Activated CD8-positive, alpha-beta memory T cell treated with anti-CD3 and anti-CD28 coated beads, Interleukin-2, amount 50 U/mL, for 4 hours (primary cell): ENCODE measurements around the gene ZNF319.
"Not testable (repeated sequence)": the region's sequence is repeated elsewhere in the genome, so short reads cannot be mapped to it uniquely, and the experiment has no call there.

ENCODE experiments used
- DNase-seq: peaks from one replicate; pipeline ENCODE4 v3.0.0-alpha.2; 2020

Gene ZNF319

DNA sequence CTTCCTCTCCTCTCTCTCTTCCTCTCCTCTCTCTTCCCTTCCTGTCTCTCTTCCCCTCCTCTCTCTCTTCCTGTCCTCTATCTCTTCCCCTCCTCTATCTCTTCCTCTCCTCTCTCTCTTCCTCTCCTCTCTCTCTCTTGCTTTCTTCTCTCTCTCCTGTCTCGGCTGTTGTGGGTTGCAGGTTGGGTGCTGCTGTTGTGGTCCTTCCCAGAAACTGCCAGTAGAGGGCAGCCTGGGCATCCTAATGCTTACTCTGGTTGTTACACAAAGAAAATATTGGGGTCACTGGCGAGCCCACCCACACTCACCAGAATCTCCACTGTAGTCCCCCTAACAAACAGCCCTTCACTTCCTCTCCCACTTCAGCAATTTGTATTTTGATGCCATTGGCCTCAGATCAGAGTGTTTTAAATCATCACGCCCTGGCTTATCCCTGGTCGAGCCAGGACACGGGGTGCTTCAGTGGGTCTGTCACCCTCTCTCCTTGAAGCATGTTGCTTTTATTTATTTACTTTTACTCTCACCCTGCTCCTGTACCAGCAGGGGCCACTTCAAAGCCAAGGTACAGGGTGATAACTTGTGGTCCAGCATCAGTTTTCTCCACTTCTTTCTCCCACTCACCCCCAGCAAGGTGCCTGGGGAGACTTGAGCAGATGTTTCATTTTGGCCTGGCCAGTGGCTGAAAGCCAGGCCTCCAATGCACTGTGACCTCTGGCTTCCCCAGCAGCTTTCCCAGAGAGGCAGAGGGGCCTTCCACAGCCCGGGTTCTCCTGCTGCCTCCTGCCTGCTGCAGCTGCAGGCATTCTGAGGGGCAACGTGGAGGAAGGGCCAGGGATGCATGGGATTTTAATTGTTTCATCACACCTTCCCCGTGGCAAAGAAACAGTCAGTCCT is 20.4 kb upstream of the ZNF319 start:
- peak; percentile 71 for DNase-seq

- DNase-seq, result no peak
These were observed 19.5 kb upstream of the ZNF319 start for GRCh38 chr16:58019866-58020538.

- DNase-seq, result no peak
These were observed 18.3 kb upstream of the ZNF319 start for GRCh38 chr16:58018803-58019202.

DNA sequence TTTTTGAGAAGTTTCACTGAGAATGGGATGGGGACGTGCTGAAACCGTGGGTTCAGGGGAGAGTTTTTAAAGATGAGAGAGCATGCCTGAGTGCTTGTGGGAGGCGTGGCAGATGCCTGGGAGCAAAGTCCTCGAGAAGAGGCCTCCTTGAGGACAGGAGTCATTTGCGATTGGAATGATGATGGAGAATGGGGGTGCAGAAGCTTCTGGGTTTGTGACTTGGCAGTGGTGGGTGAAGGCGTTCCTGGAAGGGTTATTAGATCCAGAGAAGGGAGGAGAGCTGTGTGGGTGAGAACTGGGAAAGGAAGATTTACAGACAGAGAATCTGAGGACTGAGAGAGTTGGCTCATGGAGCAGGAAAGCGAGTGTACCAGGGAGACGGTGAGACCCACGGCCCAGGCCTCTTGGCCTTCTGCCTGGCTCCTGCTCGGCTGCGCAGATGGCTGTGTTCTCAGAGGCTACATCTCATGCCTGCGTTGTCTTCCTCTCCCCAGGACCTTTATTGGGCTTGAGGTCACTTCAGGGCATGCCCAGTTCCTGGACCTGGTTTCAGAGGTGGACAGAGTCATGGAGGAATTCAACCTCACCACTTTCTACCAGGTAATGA is 16.5 kb upstream of the ZNF319 start:
- no peak for DNase-seq

DNA sequence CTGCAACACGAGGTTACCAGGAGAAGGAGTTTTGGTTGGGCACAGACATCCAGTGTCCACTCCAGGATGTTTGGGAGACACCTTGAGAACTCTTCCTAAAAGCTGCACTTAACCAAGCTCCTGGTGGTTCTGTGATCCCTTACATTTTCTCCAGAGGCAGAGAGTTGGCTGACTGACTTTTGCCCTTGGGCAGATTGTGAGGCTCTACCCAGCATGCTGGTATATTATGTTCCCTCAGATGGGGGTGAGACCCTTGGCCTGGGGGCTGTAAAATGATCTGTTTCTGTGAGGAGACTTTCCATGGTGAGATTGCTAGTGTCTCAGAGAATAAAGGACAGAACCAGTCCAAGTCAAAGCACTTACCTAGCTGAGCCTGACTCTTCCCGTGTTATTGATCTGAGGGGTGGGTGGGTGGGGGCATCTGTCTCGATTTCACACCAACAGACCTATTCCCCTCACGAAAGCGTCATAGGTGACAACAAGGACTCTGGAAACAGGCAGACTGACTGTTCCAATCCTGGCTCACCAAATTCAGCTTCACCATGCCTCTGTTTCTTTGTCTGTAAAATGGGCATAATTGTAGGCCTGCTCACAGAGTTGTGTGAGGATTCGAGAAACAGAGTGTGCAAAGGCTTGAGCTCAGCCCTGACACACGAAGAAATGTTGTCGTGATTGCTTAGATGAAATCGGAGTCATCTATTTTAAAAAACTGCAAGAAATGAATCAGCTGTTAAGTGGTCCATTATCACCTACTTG is 12.9 kb upstream of the ZNF319 start:
- DNase-seq, result no peak

- no peak for DNase-seq
These were observed 12.0 kb upstream of the ZNF319 start for GRCh38 chr16:58012481-58012880.

DNA sequence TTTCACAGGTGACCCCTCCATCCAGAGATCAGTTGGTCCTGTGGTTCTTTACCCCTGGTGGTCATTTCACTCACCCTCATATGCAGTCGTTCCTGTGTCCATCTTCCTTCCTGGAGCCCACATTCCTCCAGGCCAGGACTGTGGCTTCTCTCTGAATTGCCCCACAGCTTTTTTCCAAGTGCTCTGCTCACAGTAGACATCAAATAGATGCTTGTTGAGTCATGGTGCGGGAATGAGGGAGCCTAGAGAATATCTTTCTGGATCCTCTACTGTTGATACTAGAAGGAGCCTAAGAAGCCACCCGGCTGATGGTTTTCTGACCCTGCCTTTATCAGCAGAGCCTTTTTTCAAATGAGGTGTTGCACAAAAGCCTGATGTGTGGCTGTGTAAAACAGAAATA is 11.2 kb upstream of the ZNF319 start:
- DNase-seq, result no peak

GRCh38 chr16:58010886-58011285 is 10.4 kb upstream of the ZNF319 start:
- no peak for DNase-seq

GRCh38 chr16:58009856-58010416 is 9.5 kb upstream of the ZNF319 start:
- DNase-seq, result no peak

- not testable (repeated sequence) for DNase-seq
These were observed 4.3 kb upstream of the ZNF319 start for GRCh38 chr16:58004736-58005135.

GRCh38 chr16:58002936-58003335 is 2.5 kb upstream of the ZNF319 start:
- no peak for DNase-seq

DNA sequence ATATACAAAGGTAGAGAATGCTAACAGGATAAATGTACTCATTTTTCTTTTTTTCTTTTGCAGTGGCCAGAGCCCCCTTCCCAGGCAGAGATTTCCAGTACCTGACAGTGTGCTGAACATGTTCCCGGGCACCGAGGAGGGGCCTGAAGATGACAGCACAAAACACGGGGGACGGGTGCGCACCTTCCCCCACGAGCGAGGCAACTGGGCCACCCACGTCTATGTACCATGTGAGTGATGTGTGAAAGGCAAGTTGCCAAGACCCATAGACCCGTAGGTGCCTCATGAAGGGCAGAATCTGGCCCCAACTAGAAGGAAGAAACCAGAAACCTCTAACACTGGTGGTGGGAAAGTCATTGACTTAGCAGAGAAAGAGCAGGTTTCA is 1.9 kb upstream of the ZNF319 start:
- DNase-seq, result no peak

DNA sequence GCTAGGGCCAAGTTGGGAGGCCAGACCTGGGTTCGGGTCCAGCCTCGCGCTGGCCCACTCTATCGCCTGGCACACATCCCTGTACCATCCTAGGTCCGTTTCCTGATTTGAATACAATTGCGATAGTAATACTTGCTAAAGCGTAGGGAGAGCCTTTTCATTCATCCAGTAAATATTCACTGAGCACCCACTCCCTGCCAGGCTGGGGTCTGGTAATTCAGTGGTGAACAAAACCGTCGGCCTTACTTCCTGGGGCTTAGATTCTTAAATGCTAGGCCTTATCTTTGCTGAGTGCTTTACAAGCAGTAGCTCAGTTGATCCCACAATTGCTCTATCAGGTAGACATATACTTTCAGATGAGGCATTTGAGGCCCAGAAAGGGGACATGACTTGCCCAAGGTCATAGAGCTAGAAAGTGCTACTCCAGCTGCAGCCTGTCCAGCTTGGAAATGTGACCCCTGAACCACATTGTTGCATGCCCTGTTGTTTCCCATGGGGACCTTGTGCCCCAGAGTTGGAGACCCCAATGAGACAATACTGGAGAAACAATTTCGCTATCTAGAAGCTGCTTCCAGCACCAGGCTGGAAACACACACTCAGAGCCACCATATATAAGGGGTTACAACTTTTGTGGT is 1.4 kb upstream of the ZNF319 start:
- no peak for DNase-seq

DNA sequence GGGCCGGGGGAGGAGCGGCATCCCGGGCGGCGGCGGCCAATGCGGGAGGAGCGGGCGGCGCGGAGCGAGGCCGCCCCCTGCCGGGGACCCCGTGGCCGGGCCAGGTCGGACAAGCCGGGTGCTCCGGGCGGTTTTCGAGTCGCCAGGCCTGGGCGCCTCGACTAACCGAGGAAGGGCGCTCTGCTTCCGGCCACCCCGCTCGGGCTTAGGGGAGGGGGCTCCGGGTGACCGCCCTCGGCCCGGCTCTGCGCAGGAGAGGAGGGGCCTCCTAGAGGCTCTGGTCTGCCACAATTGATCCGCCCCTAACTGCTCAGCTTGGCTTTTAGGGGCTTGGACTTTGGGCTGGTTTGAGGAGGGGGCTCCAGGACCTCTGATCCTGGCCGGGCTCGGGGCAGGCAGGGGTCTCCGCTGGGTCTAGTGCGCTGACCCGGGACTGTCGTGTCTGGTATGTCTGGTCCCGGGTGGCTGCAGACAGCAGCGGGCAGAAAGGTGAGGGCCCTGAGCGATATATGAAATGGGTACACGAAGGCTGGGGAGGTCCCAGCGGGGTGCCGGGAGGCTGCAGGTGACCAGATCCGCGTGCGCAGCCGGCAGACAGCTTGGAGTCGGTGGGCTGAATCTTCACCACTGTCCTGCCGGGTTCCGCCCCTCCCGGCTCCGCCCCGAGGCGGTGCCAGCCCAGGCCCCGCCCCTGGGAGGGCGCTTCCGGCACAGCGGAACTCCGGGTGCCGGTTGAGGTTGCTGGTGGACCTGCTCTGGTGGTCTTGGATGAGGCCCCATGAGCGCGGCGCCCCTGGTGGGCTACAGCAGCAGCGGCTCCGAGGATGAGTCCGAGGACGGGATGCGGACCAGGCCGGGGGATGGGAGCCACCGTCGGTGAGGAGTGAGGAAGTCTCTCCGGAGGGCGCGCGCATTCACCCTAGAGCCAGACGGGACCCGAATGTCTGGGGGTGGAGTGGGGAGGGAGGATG is 519 bp upstream of the ZNF319 start, which contains the start of gene USB1:
Gene USB1, plus strand, starts transcription at position 702 of the 971 bp plus-strand sequence. Its CDS starts 77 bp downstream, at position 779.
- peak; percentile 83 for DNase-seq

DNA sequence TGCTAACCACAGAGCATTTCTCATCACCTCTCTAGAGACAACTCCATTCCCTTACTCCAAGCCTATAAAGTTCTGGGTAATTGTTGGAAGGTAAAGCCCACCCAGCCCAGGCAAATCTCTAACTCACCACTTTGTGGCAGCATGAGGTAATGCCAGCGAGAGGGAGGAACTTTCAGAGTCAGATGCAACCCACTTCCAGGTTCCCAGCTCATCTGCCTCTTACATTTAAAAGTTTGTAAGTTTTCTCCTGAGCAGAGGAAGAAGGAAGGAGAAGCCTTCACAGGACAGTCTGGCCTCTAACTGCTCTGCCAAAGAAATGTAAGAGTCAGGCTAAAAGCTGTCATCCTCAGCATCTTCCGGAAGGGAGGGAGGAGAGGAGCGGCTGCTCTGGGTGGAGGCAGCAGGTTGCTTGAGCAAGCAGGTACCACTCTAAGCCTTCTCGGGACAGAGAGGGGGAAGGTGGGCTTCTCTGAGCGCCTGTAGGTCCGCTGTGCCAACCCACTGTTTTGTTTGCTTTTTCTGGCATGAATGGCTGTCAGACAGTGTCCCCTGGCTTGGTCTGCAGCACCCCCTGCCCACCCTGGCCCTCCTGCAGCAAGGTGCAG is 1.0 kb downstream of the ZNF319 start:
- no peak for DNase-seq

DNA sequence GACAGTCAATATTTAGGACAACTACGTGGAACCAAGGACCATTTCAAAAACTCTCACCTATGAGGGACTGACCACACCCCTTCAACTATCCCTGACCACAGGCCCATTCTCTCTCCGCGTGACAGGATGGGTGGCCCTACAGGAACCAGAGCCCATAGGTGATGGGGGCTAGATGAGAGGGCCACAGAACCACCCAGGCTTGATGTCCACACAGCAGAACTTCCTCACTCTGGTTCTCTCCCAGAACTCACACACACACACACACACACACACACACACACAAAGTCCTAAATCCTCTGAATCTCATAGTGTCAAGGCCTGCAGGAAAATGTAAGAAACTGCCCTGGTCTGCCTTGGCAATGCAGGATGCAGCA is 1.5 kb downstream of the ZNF319 start:
- no peak for DNase-seq

DNA sequence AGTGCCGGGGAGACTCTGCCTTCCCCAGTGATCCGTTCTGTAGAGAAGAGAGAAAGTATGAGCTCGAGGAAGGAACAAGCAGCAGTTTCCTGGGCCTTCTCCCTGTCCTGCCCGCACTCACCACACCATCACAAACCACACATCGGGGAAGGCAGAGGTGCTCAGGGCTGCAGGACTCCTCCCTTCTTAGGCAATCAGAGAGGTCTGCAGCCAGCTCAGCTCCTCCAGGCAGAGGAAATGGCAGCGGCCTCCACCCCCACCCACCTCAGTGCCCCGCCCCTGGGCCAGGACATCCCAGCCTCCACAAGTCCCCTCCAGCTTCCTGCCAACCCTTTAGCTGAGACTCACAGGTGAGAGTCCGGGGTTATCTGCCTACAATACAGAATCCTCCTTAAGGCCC is 2.0 kb downstream of the ZNF319 start:
- peak; percentile 53 for DNase-seq

GRCh38 chr16:57997528-57998265 is 2.8 kb downstream of the ZNF319 start:
- DNase-seq, result peak; percentile 12

- no peak for DNase-seq
These were observed 3.3 kb downstream of the ZNF319 start for GRCh38 chr16:57997176-57997527.
